NAMALWA (cell line): ENCODE measurements around the gene TEX19.
A peak's percentile ranks its signal among the peaks of the same experiment; 100 is the strongest.
"Not testable (repeated sequence)": the region's sequence is repeated elsewhere in the genome, so short reads cannot be mapped to it uniquely, and the experiment has no call there.

ENCODE experiments used
- DNase-seq: peaks from one replicate; pipeline ENCODE4 v3.0.0-alpha.2; 2015; ENCODE audit warnings: low spot score

Gene TEX19

GRCh38 chr17:82338858-82339633 is 20.0 kb upstream of the TEX19 start:
- no peak for DNase-seq

DNA sequence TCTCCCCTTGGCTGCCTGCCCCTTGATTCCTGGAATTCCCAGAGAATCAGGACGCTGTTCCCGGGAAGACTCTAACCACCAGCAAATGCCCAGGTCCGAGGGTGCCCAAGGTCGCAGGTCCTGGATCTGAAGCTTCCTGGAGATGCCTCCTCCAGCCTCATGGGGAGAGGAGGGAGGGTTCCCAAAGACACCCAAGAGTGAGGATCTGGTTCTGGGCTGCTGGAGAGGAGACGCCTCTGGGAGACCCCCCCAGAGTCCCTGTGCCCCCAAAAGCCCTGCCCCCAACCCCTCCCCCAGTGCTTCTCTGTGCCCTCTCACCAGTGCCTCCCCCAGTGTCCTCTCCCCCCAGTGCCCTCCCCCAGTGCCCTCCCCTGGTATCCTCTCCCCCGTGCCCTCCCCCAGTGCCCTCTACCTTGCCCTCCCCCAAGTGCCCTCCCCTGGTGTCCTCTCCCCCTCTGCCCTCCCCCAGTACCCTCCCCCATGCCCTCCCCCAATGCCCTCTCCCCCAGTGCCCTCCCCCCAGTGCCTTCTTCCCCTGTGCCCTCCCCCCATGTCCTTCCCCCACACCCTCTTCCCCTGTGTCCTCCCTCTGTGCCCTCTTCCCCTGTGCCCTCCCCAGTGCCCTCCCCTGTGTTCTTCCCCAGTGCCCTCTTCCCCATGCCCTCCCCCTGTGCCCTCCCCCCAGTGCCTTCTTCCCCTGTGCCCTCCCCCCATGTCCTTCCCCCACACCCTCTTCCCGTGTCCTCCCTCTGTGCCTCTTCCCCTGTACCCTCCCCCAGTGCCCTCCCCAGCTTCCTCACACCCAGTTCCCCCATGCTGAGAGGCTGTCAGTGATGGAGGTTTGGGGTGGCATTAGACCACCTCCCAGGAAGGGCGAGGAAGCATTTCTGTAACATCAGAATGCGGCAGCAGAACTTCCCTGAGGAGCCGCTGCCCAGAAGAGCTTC is 19.1 kb upstream of the TEX19 start:
- no peak for DNase-seq

DNA sequence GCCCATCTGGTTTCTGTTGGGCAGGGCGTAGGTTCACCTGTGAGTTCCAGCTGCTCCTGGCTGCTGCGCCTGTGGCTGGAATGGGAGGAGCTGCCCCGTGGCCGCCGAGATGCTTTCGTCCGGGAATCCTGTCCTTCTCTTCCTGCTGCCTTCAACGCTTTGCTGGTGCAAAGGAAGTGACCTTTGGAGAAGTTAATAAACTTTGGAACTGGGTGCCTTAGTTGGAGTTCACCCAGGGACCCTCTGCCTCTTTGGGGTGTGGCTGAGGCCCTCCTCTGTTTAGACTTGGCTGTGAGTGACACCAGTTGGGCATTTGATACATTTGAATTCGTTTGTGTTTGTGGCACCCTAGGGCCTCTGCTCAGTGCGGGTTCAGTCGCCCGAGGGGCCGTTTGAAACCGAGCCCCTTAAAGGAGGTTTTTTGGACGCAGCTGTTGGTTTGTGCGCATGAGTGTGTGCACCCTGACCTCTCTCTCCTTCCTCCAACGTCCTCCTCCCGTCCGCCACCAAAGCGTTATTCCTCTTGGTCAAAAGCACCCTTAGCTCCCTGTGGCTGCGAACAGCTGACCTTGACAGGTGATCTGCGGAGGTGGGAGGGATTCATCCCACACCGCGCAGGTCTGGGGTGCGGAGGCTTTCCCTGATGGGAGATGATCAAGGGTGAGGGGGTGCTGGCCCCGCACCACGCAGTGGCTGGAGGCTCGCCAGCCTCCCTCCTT is 16.5 kb upstream of the TEX19 start:
- no peak for DNase-seq

- peak; percentile 65 for DNase-seq
These were observed 15.5 kb upstream of the TEX19 start for GRCh38 chr17:82343560-82343959.

- no peak for DNase-seq
These were observed 14.7 kb upstream of the TEX19 start for GRCh38 chr17:82344175-82344907.

DNA sequence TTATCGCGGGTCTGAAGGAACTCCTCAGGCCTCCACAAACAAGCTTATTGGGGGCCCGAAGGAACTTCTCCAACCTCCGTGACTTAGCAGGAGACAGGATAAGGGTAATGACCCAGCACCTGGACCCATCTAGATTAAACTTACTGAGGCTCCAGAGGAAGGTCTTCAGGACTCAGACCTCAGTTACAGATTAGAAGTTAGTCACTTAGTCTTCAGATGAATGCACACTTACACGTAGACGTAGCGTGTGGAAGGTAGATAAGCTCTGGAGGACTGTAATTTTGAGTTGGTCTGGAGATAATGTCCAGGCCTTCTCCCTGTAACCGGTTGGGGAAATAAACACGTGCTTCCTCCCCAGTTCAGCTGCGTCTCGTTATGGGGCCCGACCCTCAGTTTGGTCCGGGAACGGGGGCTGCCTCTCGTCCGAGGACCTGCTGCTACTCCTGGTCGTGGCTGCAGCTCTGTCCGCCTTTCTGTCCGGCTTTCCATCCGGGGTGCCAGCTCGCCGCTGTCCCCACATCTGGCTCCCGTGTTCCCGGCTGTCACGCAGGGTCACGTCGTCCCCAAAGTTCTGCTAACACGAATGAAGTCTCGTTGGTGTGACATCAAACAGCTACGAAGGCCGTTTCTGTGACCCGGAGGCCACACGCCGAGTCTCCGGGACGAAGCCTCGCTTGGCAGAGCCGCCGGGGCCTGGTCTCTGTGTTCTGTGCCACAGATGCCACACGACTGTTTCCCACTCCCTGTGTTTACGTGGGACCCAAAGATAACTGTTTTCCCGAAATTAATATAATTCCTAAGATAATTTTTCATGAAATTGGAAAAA is 13.7 kb upstream of the TEX19 start:
- DNase-seq: no peak

- DNase-seq: peak; percentile 22
These were observed 12.4 kb upstream of the TEX19 start for GRCh38 chr17:82346342-82347300.

- not testable (repeated sequence) for DNase-seq
These were observed 11.1 kb upstream of the TEX19 start for GRCh38 chr17:82347994-82348393.

DNA sequence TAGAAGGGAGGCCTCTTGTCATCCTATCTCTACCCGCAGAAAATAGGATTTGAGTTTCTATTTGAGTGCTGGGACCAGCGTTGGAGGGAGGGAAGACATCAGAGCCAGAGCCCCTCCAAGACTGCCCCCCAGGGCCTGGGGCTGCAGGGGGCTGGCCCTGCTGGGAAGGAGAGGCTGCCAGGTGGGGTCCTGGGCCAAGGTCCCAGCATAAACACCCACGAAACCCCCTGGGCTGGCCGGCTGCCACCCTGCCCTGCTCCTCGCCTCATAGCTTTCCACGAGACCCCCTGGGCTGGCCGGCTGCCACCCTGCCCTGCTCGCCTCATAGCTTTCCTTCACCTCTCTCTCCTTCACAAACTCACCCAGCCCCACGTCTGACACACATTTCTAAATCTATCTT is 10.6 kb upstream of the TEX19 start:
- DNase-seq: no peak

- no peak for DNase-seq
These were observed 10.2 kb upstream of the TEX19 start for GRCh38 chr17:82348866-82349265.

DNA sequence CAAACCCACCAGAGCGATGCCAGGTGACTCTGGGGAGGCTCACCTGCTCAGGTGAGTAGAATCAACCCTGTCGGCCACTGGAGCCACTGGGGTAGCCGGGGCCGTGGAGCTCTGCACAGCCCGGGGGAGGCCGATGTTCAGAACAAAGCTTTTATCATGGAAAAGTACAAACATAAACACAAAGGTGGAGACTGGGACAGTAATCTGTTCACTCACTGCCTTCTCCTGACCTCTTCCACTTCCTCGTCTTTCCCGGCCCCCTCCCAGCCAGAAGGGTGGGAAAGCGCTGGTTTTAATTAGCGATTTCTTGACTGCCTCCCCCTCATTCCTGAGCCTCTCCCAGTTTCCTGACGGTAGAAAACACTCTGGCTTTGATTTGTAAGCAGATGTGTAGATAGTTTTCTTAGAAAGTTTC is 9.8 kb upstream of the TEX19 start:
- no peak for DNase-seq

- peak; percentile 94 for DNase-seq
These were observed 8.6 kb upstream of the TEX19 start for GRCh38 chr17:82350182-82351030.

DNA sequence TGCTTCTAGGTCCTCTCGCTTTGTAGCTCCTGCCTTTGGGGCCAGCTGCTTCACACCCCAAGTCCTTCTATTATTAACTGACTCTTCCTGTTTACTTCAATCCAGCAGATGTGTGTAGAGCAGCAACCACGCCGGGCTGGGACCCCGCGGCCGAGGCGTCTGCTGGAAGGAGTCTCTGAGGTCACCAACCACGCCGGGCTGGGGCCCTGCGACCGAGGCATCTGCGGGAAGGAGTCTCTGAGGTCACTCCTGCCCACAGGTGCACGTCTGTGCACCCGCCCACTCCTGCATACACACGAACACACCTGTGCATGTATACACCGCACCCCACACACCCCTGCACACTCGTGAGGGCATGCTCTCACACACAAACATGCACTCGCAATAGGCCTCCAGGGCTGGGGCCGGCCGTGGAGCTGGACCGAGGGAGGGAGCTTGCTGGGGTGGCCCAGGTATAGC is 7.8 kb upstream of the TEX19 start:
- DNase-seq: peak; percentile 98

DNA sequence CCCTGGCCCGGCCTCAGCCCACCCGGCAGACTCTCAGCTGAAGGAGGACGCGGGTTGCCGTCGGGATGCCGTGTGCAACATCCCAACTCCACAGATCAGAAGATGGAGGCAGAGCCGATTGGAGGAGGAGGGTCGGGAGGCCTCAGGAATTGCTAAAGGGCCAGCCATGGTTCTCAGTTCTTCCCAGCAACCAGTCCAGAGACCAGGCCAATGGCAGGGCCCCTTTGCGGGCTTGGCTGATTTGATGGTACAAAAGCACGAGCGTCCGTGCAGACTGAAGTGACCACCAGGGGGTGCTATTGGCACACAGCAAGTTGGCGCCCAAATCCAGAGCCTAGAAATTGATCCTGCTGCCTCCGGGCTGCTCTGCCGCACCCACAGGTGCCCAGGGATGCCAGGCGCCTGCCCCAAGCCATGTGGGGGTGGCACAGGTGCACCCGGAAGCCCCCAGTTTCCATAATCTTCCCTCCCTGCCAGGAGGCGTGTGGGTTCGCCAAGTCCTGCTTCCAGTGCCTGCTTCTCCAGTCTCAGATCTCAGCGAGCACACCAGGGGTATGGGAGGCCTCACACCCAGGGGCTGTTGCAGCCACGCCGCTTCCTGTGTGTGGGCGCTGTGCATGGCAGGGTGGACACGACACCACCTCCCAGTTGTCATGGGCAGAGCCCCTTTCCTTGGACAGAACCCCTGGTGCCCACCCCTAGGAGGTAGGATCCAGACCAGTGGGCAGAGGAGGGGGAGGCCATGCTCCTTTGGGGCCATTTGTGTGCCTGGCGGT is 7.1 kb upstream of the TEX19 start:
- DNase-seq: peak; percentile 95

DNA sequence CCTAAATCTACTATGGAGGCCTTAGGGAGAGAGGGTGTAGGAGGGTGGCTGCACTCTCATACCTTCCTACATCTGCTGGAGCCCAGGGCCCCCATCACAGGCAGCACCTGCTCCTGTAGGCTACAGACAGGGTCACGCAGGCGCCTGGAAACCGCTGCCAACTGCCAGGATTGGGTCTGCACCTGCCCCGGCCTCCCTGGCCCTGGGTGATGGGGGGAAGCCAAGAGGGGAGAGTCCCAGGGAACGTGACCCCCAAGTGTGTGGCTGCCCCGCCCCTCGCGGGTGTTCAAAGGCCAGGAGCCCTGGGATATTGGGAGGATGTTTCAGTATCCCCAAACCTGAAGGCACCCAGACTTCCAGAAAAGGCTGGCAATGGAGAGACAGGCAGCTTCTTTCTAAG is 5.6 kb upstream of the TEX19 start:
- DNase-seq: peak; percentile 66

- DNase-seq: no peak
These were observed 4.2 kb upstream of the TEX19 start for GRCh38 chr17:82354804-82355308.

- peak; percentile 57 for DNase-seq
These were observed 3.1 kb upstream of the TEX19 start for GRCh38 chr17:82355770-82356427.
